HG03064 (cell line): ENCODE data around the gene IGLL5.

ENCODE experiments used
- ATAC-seq: cut with Tn5 transposase; IDR thresholded peaks from one replicate; pipeline ENCODE4 v1.9.1; 2021; ENCODE audit warnings: low read depth; ENCODE audit not compliant: unreplicated experiment

Gene IGLL5

DNA sequence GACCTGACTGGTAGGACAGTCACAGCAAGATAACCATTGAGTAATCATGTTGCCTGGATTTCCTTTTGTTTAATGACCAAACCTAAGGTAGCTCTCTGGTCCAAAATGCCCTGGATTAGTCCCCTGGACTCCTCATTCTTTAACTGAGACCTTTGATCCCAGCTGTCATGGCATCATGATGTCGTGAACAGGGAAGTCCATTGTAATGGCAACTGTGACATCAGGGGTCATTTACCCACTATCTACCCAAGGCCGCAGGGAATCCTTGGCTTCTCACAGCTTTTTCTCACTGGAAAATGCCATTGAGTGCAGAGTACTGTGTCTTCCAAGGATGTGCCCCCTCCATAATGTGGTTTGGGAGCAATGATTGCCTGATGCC, 29.1 kb upstream of the IGLL5 start:
- ATAC-seq: no peak

DNA sequence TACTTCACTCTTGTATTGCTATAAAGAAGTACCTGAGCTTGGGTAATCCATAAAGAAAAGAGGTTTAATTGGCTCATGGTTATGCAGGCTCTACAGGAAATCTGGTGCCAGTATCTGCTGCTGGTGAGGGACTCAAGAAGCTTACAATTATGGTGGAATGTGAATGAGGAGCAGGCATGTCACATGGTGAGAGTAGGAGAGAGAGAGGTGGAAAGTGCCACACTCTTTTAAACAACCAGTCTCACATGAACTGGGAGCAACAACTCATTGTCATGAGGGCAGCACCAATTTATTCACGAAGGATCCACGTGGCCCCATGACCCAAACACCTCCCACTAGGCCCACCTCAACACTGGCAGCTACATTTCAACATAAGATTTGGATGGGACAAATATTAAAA, 24.6 kb upstream of the IGLL5 start:
- ATAC-seq: no peak

DNA sequence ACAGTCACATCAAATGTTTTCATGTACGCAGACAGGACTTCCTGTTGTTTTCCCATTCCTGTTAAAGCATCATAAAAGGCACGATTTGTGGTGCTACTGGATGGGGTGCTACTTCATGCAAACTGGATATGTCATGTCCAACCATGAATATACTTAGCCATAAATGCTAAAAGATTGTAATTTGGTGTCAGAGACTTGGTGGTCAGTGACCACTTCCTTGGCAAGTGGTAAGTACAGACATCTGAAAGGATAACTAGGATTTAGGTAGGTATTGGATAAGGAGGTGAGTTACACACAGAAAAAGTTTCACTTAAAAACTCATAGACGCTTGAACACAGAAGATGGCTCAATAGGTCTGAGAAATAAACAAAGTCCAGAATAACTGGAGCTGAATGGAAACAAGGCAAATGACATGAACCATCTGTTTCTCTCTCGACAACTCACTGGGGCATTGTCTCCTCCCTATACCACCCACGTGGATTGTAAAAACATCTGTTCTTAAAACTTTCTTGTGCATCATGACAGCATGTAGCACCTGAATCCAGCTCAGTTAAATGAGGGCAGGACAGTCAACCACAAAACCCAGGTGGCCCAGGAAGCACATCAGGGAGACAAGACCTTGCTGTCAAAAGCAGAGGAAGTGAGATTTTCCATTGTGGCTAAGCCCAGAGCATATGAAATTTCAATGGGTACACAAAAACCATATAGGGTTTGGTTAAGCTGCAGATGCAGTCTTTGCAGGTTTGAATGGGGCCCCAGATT, 22.1 kb upstream of the IGLL5 start:
- ATAC-seq: no peak

DNA sequence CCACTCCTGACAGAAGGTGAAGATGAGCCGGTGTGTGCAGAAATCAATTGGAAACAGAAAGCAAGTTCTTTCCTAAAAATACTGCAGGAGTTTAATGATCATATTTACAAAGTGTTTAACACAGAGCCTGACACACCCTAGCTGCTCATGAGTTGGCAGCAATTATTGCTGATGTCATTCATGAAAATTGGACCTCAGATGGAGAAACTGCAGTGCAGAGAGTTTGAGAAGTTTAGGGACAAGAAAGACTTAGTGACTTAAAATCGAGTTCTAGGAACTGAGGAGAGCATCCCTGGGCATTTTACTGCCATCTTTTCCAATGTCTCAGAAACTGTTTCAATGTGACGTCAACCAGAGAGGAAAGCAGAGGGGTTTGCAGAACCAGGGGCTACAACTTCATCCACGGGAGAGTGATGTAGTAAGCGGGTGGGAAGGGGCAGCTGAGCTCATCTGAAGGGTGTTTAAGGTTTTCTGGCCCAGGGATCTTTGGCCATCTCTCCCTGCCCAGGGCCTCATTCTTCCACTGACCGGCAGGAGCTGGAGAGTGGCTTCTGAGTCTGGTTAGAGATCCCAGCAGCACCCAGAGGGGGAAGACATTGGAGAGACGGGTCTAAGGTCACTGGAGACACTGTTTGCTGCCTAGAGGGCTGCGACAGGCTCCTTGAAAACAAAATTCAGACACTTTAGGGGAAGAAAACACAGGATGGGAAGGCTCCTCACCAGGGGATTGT, 21.1 kb upstream of the IGLL5 start:
- no peak for ATAC-seq

DNA sequence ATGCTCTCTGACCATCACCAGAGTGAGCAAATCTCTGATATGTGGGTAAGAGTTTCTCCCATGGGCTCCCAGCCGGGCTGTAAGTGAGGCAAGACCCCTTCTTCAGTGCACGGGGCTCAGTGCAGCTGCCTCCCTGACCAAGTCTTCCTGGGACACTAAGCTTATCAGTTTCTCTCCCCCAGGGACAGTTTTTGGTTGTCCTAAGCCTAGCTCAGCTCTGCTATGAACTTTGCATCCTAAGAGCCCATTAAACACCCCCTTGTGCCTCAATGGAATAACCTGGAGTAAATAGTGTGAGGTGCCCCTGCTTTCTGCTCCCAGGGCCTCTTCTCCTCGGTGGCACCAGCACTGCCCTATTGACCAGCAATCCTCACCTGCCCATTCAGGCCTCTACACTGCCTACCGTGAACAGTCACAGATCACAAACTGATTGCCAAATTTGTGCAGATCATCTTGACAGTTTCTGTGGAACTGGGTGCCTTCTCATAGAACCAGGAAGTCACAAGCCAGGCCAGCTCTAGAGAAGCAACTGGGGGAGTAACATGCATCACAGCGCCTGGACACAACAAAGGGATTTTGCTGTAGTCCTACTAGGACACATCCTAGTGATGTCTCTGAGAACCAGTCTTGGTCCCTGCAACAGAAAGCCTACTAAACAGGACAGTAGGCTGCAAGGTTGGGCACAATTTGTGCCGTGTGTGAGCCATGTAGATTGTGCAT, 19.5 kb upstream of the IGLL5 start:
- ATAC-seq: no peak

DNA sequence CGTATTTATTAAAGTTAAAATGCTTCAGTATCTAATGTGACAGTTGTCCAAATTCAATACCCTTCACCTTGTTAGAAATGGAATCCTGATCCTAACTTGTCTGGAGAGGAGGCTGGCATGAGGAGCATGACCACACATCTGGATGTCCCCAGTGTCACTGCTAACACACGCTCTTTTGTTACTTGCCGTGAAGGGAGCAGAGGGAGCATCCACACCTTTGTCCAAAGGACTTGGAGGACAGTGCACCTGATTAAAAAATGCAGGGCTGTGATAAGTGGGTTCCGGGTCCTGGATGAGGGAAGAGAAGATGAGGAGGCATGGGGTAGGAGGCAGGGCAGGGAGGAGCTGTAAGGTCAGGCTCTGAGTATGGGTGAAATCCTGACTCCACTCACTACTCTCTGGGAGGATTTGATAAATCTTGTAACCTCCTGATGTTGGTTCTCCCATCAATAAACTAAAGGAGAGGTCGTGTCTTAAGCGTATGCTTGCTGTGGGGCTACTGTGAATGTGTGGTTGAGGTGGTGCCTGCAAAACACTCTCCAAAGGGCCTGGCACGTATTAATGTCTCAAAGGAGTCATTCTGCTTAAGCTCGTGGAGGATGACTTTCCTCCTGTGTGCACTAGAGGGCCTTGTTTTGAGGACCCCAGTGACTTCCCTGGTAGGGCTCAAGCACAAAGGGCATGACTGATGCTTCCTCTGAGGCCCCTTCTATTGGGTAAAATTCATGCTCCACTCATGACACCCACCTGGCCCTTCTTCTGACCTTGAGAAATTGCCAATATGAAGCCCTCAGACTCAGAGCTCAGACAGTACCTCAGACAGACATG, 16.8 kb upstream of the IGLL5 start:
- no peak for ATAC-seq

DNA sequence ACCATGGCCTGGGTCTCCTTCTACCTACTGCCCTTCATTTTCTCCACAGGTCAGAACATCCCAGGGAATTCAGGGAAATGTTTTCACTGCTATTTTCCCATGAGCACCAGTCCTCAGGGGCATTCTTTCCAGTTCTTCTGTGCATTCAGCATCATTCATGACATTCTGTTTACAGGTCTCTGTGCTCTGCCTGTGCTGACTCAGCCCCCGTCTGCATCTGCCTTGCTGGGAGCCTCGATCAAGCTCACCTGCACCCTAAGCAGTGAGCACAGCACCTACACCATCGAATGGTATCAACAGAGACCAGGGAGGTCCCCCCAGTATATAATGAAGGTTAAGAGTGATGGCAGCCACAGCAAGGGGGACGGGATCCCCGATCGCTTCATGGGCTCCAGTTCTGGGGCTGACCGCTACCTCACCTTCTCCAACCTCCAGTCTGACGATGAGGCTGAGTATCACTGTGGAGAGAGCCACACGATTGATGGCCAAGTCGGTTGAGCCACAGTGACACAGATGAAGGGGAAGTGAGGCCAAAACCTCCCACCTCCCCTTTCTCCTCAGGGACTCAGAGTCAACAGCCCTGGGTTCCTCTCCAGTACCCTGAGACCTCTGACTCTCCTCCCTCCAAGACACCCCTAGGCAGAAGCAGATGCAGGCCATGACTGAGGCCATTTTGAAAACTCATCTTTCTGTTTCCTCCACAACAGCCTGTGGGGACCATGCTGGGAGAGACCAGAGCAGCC, 15.9 kb upstream of the IGLL5 start:
- no peak for ATAC-seq

DNA sequence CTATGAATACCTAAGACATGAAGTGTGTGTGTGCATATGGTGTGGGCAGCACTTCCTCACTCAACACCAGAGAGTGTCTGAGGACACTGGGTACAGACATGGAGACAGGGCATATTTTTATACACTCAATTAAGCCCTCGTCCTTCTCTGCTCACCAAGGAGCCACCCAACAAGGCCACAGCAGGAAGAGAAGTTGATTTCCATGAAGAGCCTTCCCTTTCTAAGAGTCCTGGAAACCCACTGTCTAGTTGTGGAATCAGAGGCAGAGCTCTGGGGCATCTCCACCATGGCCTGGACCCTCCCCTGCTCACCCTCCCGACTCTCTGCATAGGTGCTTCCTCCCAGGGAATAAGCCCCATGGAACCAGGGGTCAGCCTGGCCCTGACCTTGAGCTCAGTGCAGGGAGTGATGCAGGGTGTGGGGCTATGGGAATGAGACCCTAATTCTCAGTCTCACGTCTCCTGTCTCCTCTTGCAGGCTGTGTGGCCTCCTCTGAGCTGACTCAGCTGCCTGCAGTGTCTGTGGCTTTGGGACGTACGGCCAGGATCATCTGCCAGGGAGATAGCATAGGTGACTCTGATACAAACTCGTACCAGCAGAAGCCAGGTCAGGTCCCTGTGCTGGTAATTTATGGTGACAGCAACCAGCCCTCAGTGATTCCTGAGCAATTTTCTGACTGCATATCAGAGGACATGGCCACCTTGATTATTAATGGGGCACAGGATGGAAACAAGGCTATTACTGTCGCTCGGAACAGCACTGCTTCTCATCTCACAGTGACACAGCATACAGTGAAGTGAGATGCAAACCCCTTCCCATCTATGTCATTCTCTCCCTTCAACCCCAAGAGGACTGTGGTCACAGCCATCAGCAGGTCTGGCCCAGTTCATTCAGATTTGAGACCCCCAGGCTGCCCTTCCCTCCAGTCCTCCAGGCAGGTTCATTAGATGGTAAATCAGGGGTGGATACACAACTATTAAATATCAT, 14.6 kb upstream of the IGLL5 start:
- no peak for ATAC-seq

DNA sequence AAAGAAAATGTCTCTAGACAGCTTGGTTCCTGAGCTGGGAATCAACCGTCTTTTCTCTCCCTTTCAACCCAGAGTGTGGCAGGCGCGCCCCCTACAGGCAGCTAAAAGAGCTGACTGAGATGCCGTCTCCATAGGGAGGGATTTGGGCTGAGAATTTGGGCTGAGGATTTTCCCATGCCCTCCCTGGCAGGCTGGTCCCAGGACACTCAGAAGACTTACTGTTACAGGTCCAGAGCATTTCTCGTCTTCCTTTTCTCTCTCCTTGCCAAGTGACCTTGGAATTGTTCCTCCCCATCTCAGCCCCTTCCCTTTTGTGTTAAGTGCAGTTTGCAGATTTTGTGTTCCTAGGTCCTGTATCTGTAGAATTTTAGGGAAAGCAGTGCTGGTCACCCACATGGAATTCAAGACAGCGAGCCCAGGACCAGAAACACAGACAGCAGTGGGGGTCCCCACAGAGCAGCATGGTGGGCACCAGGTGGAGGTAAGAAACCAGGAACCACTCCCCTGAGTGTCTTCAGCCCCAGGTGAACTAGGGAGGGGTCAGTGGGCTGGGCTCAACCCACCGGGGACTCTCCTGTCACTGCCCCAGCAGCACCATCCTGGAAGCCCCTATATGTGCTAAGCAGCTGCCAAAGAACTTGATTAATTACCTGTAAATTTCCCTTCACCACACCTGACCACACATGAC, 9.9 kb upstream of the IGLL5 start:
- ATAC-seq: no peak

DNA sequence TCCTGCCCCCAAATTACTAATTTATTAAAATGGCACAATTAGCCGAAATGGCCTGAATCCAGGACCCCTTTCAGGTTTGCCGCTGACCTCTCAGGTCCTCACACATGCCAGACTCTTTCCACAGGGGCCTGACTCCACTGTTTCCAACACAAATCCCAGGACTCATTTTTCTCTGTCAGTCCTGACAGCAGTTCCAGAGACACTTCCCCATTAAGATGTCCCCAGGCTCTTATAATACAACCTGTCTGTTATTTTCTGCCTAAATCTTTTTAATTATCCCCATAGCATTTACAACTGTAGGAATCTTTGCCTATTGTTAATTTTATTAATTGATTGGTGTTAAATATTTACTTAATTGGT, 9.4 kb upstream of the IGLL5 start:
- ATAC-seq: no peak

DNA sequence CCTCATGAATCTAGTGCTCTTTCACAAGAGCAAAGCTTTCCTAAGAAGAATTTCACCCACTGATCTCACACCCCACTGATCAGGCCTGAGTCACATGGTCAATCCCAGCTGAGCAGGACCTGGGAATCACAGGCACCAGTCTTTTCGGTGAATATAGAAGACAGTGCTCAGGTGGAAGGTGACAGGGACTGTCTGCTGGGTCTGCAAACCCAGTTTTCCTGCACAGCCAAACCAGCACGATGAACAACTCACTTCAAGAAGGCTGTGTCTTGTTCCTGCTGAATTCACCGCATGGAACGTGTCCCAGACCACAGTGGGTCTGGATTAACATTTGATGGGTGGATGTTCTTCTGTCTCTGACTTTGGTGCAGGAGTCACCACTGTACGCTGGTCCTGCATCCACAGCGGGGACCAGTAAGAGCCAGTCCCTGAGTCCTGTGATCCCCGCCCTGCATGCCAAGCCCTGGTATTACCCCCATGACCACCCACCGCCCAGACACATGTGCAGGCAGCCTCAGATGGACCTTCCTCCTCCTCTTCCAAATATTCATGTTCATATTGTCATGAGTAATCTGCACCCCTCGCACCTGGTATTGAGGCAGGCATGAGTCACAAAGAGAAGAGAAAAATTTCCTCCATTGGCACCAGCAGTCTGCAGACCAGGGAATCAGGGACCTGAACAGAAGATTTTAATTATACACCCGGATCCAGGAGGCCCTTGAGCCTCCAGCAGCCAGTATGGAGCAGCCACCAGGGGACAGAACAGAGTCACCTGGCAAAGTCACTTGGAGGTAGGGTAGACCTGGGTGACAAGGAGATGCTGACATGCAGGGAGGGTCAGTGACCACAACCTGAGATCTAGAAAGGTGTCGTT, 8.6 kb upstream of the IGLL5 start:
- no peak for ATAC-seq

DNA sequence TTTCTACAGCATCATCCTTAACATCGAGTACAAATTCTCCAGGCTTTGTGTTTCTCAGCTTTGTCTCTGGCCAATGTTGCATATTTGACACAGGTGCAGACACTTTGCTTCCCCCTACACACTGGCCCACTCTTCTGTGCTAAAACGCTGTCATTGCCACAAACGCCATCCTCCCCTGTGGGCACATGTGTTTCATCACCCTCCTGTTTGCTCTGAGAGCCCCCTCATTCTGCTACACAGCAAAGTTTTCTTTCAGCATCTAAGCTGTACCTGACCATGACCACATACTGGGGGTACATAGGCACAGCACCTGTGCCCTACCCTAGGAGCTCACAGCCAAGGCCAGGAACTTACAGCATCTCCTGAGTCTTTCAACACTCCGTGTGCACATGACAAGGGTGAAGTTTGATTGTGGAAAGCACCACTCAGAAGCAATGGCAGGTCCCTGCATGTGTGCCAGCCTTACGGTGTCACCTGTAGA, 7.9 kb upstream of the IGLL5 start:
- no peak for ATAC-seq

DNA sequence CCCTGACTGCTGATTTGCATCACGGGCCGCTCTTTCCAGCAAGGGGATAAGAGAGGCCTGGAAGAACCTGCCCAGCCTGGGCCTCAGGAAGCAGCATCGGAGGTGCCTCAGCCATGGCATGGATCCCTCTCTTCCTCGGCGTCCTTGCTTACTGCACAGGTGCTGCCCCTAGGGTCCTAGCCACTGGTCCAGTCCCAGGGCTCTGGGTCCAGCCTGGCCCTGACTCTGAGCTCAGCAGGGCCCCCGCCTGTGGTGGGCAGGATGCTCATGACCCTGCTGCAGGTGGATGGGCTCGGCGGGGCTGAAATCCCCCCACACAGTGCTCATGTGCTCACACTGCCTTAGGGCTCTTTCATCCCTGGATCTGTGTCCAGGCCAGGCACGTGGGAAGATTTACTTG, 7.0 kb upstream of the IGLL5 start:
- no peak for ATAC-seq

DNA sequence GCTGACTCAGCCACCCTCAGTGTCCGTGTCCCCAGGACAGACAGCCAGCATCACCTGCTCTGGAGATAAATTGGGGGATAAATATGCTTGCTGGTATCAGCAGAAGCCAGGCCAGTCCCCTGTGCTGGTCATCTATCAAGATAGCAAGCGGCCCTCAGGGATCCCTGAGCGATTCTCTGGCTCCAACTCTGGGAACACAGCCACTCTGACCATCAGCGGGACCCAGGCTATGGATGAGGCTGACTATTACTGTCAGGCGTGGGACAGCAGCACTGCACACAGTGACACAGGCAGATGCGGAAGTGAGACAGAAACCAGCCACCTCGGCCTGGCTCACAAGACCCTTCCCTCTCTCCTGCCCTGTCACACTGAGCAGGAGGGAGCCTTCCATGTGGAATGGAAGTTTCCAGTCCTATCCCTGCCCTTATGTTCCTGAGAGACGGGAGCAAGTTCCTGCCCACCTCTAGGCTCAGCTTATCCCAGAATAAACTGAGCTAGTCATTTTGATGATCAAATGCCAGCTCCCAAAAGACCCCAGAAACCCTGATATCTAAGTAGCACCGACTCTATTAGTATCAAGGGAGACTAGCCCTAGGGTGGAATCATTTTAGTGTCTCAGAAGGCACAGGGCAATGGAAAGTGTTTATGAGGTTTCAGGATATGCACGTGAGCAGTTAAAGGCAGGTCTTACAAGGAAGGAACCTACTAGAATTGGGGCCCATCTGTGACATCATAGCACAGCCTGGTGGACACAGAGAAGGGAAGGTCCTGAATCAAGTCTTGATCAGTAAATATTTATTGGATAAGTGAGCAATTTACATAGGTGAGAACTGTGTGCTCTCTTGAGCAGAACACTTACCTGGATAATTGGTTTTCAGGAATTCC, 6.3 kb upstream of the IGLL5 start:
- ATAC-seq: no peak

DNA sequence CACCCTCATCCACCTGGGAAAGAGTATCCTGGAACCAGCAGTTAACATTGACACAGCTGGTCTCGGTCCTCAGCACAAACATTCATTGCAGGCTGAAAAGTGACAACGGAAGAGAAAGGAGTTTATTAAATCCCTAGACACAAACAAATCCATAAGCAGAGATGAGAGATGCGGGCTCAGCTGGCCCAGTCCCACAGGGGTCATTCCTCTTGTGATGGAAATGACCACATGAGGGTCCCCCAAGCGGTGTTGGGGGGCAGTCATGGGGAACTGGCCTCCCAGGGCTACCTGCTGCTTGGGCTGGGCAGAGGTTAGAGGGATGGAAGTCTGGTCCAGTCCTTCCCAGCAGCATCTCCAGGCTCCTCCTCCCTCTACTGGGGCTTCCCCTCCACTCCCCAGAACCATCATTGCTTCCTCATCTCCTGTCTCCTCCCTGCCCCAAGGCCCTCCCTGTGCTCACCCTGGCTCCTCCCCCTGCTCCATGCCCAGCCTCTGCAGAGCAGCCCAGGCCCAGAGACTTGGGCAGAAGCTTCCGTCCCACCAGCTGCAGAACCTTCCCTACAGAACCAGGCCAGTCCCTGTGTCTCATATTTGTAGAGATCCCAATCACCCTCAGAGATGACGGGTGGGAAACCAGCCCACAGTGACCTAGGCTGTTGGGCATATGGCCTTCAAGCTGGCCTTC, 5.4 kb upstream of the IGLL5 start:
- no peak for ATAC-seq
